ENCODE measurements around the gene CDKL2. TPM values are rescaled to one million over a fixed set of nuclear protein-coding genes. Genes with fewer than 3 reads are reported as not detected.

Gene CDKL2
- total RNA-seq, 1 experiment from 2014 or later = 1.5 TPM

DNA sequence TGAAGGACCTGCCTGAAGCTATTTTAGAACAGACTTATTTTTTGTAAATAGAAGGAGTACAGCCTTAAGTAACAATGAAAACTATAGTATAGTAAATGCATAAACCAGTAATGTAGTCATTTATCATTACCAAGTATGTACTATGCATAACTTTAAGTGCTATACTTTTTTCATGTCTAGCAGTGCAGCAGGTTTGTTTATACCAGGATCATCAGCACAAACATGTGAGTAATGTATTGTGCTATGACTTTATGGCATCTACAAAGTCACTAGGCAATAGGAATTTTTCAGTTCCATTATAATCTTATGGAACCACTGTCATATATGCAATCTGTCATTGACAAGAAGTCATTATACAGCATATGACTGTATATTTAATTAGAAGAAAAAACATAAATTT lies 77.9 kb downstream of the CDKL2 start:
- no peaks in the 10 kb centered on the region for H3K36me3 Mint-ChIP-seq (ENCODE audit: insufficient read depth in 1 of 3, low read depth in 3 of 3)
- no peak overlapping the region for H3K27ac Mint-ChIP-seq
- DNase-seq = no peak
- TF ChIP-seq, protein P1, sequence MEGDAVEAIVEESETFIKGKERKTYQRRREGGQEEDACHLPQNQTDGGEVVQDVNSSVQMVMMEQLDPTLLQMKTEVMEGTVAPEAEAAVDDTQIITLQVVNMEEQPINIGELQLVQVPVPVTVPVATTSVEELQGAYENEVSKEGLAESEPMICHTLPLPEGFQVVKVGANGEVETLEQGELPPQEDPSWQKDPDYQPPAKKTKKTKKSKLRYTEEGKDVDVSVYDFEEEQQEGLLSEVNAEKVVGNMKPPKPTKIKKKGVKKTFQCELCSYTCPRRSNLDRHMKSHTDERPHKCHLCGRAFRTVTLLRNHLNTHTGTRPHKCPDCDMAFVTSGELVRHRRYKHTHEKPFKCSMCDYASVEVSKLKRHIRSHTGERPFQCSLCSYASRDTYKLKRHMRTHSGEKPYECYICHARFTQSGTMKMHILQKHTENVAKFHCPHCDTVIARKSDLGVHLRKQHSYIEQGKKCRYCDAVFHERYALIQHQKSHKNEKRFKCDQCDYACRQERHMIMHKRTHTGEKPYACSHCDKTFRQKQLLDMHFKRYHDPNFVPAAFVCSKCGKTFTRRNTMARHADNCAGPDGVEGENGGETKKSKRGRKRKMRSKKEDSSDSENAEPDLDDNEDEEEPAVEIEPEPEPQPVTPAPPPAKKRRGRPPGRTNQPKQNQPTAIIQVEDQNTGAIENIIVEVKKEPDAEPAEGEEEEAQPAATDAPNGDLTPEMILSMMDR (conservative IDR thresholded peaks at IDR 0.05) = no peak
- Histone ChIP-seq H3K14ac (ENCODE audit: insufficient read depth, low read length) (no peak overlapping the region), H3K4me1 (ENCODE audit: insufficient read depth, low read length) (no peaks in the 10 kb centered on the region; the same call in 1 of the 2 replicates), H4K20me1 (ENCODE audit: control insufficient read depth, insufficient read depth, insufficient read length) (no peaks in the 10 kb centered on the region), H3K79me2 (ENCODE audit: insufficient read depth, low read length) (no peaks in the 10 kb centered on the region), H2BK20ac (ENCODE audit: low read depth, low read length, poor library complexity, severe bottlenecking) (no peak overlapping the region), H3K27me3 (ENCODE audit: insufficient read depth, low read length) (no peaks in the 10 kb centered on the region), H3K4me2 (ENCODE audit: insufficient read depth, insufficient read length, low read length) (no peak overlapping the region), H3K23me2 (ENCODE audit: insufficient read length, low read depth, low read length, poor library complexity, severe bottlenecking) (no peaks in the 10 kb centered on the region), H3K79me1 (ENCODE audit: insufficient read depth, low read depth, low read length, poor library complexity, severe bottlenecking) (no peaks in the 10 kb centered on the region), H3K27ac (ENCODE audit: insufficient read length, low read depth, low read length) (no peak overlapping the region), H4K91ac (ENCODE audit: insufficient read length, low read depth, low read length) (no peak overlapping the region), H3K23ac (ENCODE audit: insufficient read length, low read depth, low read length) (no peak overlapping the region), H2BK5ac (ENCODE audit: insufficient read length, low read length) (no peak overlapping the region), H3K18ac (ENCODE audit: insufficient read length, low read depth, low read length) (no peak overlapping the region), H2AK5ac (ENCODE audit: insufficient read length, low read length) (no peak overlapping the region), H2BK120ac (ENCODE audit: low read depth, low read length, poor library complexity, severe bottlenecking) (no peak overlapping the region), H3K4ac (ENCODE audit: low read depth, low read length) (no peak overlapping the region), H2AFZ (ENCODE audit: low read length) (no peak overlapping the region), H3K9me3 (ENCODE audit: control insufficient read depth, low read depth, low read length) (no peaks in the 10 kb centered on the region), H2BK15ac (ENCODE audit: low read depth, low read length) (no peak overlapping the region), H2BK12ac (ENCODE audit: insufficient read length, low read depth, low read length) (no peak overlapping the region), H4K5ac (ENCODE audit: insufficient read length, low read depth, low read length) (no peak overlapping the region), H3K56ac (ENCODE audit: insufficient read length, low read depth, low read length) (no peak overlapping the region), H4K8ac (replicated peaks; ENCODE audit: insufficient read length, low read depth, low read length) (no peak overlapping the region), H3T11ph (ENCODE audit: low read length) (no peak overlapping the region), H3K9ac (ENCODE audit: extremely low read depth, insufficient read length, low read length) (no peak overlapping the region)
- no peaks in the 10 kb centered on the region for H3K9me3 Mint-ChIP-seq
- H3K4me3 Mint-ChIP-seq = no peak overlapping the region
- peaks cover 15 to 16% of the 10 kb centered on the region in 2 experiments for H3K4me1 Mint-ChIP-seq
- H3K27me3 Mint-ChIP-seq (ENCODE audit: low read depth) = no peaks in the 10 kb centered on the region

All from H9 (cell line).